MCF 10A (cell line): ENCODE data around the gene ELP5. TPM values are rescaled to one million over a fixed set of nuclear protein-coding genes. Genes with fewer than 3 reads are reported as not detected.

Source experiments
- BruUV-seq: library from RNA; stranded (reverse); fragments of 400-500 nt; replicated peaks from 2 replicates; lab custom pipeline; 2021; lab: Mats Ljungman, UMichigan
- CTCF ChIA-PET: fragments of 300-600 bp; sonication (Branson Sonifier 250); formaldehyde crosslinking; extraction: SDS; loops from one replicate; lab custom pipeline; 2021; ENCODE audit warnings: antibody characterized with exemption, inconsistent platforms; lab: Yijun Ruan, JAX
- POLR2A ChIA-PET: fragments of 300-600, 350-650 bp; sonication (Branson Sonifier 250); formaldehyde crosslinking; extraction: SDS; loops from one replicate; lab custom pipeline; 2020; ENCODE audit warnings: antibody characterized with exemption, inconsistent platforms; lab: Yijun Ruan, JAX
- DNase-seq: peaks from one replicate; pipeline ENCODE4 v3.0.0-alpha.2; 2018; ENCODE audit not compliant: unreplicated experiment
- H3K27ac Mint-ChIP-seq: one replicate; pipeline ENCODE4 v1.8.0; 2022; ENCODE audit warnings: mild to moderate bottlenecking, low read depth, mixed read lengths; ENCODE audit not compliant: unreplicated experiment
- H3K27me3 Mint-ChIP-seq: one replicate; pipeline ENCODE4 v1.8.0; 2022; ENCODE audit warnings: mixed read lengths; ENCODE audit not compliant: insufficient read depth, unreplicated experiment
- H3K36me3 Mint-ChIP-seq: one replicate; pipeline ENCODE4 v1.8.0; 2022; ENCODE audit warnings: mild to moderate bottlenecking, moderate library complexity, mixed read lengths; ENCODE audit not compliant: insufficient read depth, unreplicated experiment
- H3K4me1 Mint-ChIP-seq: one replicate; pipeline ENCODE4 v1.8.0; 2022; ENCODE audit warnings: mixed read lengths; ENCODE audit not compliant: insufficient read depth, unreplicated experiment
- H3K4me3 Mint-ChIP-seq: one replicate; pipeline ENCODE4 v1.8.0; 2022; ENCODE audit warnings: mild to moderate bottlenecking, moderate library complexity, mixed read lengths; ENCODE audit not compliant: unreplicated experiment
- H3K9me3 Mint-ChIP-seq: one replicate; pipeline ENCODE4 v1.8.0; 2022; ENCODE audit warnings: mixed read lengths; ENCODE audit not compliant: unreplicated experiment
- CTCF ChIP-seq: fragments of 200-600 bp; IDR thresholded peaks from one replicate; pipeline ENCODE4 v1.8.0; 2022; ENCODE audit warnings: antibody characterized with exemption, mild to moderate bottlenecking; ENCODE audit not compliant: unreplicated experiment
- intact Hi-C: fragments of 100-400 bp; cut with micrococcal nuclease; formaldehyde crosslinking; loops from 2 replicates; pipeline ENCODE4 v1.14.1; 2022
- total RNA-seq: library from RNA; stranded (reverse); gene quantifications from 2 replicates; pipeline ENCODE4 v1.2.3, GENCODE V29; 2022

The ELP5 gene
- total RNA-seq, 1 experiment from 2014 or later = 91.3 TPM

GRCh38 chr17:7283471-7284216, 31.6 kb downstream of the ELP5 start:
- no peak for DNase-seq
- Mint-ChIP-seq H3K9me3 (no peaks in the 10 kb centered on the region), H3K27me3 (peaks cover 20% of the 10 kb centered on the region), H3K36me3 (no peaks in the 10 kb centered on the region), H3K27ac (no peak overlapping the region), H3K4me1 (peaks cover 6% of the 10 kb centered on the region), H3K4me3 (no peak overlapping the region)
- ChIA-PET POLR2A (interaction anchor here (1.2 kb wide), 1 partner anchor 9 kb away, joined by 4 read pairs; no protein-coding TSS in a partner anchor), CTCF (interaction anchor here (2.9 to 5.2 kb wide), 2 partner anchors 13 kb away, joined by 15 to 65 read pairs; no protein-coding TSS in a partner anchor)
- TF ChIP-seq CTCF = no peak
- BruUV-seq = no TSS peak
- intact Hi-C loops = no loop called here

- peaks cover 6% of the 10 kb centered on the region for H3K4me1 Mint-ChIP-seq
- DNase-seq = no peak
- intact Hi-C loops = no loop called here
Observed at GRCh38 chr17:7284911-7285310, 32.9 kb downstream of the ELP5 start.

DNA sequence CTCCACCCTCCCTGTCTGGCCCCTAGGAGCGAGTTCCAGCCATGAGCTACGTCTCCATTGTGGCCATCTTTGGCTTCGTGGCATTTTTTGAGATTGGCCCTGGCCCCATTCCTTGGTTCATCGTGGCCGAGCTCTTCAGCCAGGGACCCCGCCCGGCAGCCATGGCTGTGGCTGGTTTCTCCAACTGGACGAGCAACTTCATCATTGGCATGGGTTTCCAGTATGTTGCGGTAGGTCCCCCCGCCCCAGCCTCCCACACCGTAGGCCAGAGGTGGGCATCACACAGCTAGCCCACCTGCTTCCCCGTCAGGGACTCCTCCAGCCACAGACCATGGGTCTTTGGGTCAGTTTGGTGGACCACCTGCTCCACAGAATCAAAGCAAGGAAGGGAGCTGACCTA, 33.7 kb downstream of the ELP5 start:
- DNase-seq = no peak
- Mint-ChIP-seq H3K36me3 (no peaks in the 10 kb centered on the region), H3K27me3 (peaks cover 22% of the 10 kb centered on the region), H3K4me1 (no peaks in the 10 kb centered on the region), H3K4me3 (no peak overlapping the region), H3K27ac (no peak overlapping the region), H3K9me3 (no peaks in the 10 kb centered on the region)
- TF ChIP-seq CTCF = no peak
- intact Hi-C loops = no loop called here
- ChIA-PET CTCF (interaction anchor here (0.7 to 2.9 kb wide), 2 partner anchors 11 to 15 kb away, joined by 3 to 15 read pairs; no protein-coding TSS in a partner anchor), POLR2A (interaction anchor here (0.5 to 1.3 kb wide), 3 partner anchors 10 to 66 kb away, joined by 3 to 4 read pairs (median 3); no protein-coding TSS in a partner anchor)
- no TSS peak for BruUV-seq

More at GRCh38 chr17:7284911-7285310, 32.9 kb downstream of the ELP5 start:
- Mint-ChIP-seq H3K36me3 (no peaks in the 10 kb centered on the region), H3K27me3 (peaks cover 22% of the 10 kb centered on the region), H3K27ac (no peak overlapping the region), H3K9me3 (no peaks in the 10 kb centered on the region), H3K4me3 (no peak overlapping the region)
- POLR2A ChIA-PET = interaction anchor here (1.1 to 1.3 kb wide), 2 partner anchors 11 to 18 kb away, joined by 3 to 4 read pairs; no protein-coding TSS in a partner anchor
- no peak for TF ChIP-seq CTCF
- no TSS peak for BruUV-seq
- CTCF ChIA-PET = interaction anchor here (2.9 kb wide), 1 partner anchor 11 kb away, joined by 15 read pairs; no protein-coding TSS in a partner anchor

GRCh38 chr17:7289256-7290032, 37.4 kb downstream of the ELP5 start:
- POLR2A ChIA-PET = no interaction called here
- DNase-seq = no peak
- Mint-ChIP-seq H3K27ac (no peak overlapping the region), H3K27me3 (peaks cover 22% of the 10 kb centered on the region), H3K4me3 (no peak overlapping the region), H3K9me3 (no peaks in the 10 kb centered on the region), H3K4me1 (peaks cover 11% of the 10 kb centered on the region), H3K36me3 (no peaks in the 10 kb centered on the region)
- no peak for TF ChIP-seq CTCF
- BruUV-seq = no TSS peak
- CTCF ChIA-PET = interaction anchor here (0.7 kb wide), 1 partner anchor 9 kb away, joined by 3 read pairs; no protein-coding TSS in a partner anchor
- intact Hi-C loops = no loop called here
